ENCODE results near the gene RASAL2. TPM values are rescaled to one million over a fixed set of nuclear protein-coding genes. Genes with fewer than 3 reads are reported as not detected.
"Not testable (repeated sequence)": the region's sequence is repeated elsewhere in the genome, so short reads cannot be mapped to it uniquely, and the experiment has no call there.

Gene RASAL2
- polyA plus RNA-seq, 1 experiment = 21.4 TPM

- DNase-seq (ENCODE audit: low read depth, low spot score) = no peak
- H3K27me3 ChIP-seq (ENCODE audit: control insufficient read depth, insufficient read depth, low read length) = no peaks in the 10 kb centered on the region
- POLR2A ChIA-PET = no interaction called here
- no peaks in the 10 kb centered on the region for H3K9me3 ChIP-seq (ENCODE audit: control insufficient read depth, insufficient read depth, low read length)
- no peak overlapping the region for H3K4me3 ChIP-seq (ENCODE audit: low read depth, low read length)
- no peak for TF ChIP-seq CTCF (IDR thresholded peaks at IDR 0.05; ENCODE audit: low read depth, low read length)
- no peak overlapping the region for H3K27ac ChIP-seq (ENCODE audit: low read depth, low read length)
- CTCF ChIA-PET = interaction anchor here (1.7 kb wide), 1 partner anchor 157 kb away, joined by 6 read pairs; no protein-coding TSS in a partner anchor
Observed at GRCh38 chr1:178188306-178188705, 94.4 kb downstream of the RASAL2 start.

GRCh38 chr1:178189814-178190213 lies 95.9 kb downstream of the RASAL2 start:
- Histone ChIP-seq H3K27me3 (ENCODE audit: control insufficient read depth, insufficient read depth, low read length) (no peaks in the 10 kb centered on the region), H3K4me3 (ENCODE audit: low read depth, low read length) (no peak overlapping the region), H3K9me3 (ENCODE audit: control insufficient read depth, insufficient read depth, low read length) (no peaks in the 10 kb centered on the region), H3K27ac (ENCODE audit: low read depth, low read length) (no peak overlapping the region)
- no peak for DNase-seq (ENCODE audit: low read depth, low spot score)
- POLR2A ChIA-PET = no interaction called here
- peak; percentile 42 for TF ChIP-seq CTCF (IDR thresholded peaks at IDR 0.05; ENCODE audit: low read depth, low read length)
- CTCF ChIA-PET = interaction anchor here (2.7 kb wide), 1 partner anchor 158 kb away, joined by 11 read pairs; no protein-coding TSS in a partner anchor

- ChIA-PET CTCF (interaction anchor here (0.6 to 2.7 kb wide), 2 partner anchors 83 to 159 kb away, joined by 3 to 11 read pairs; no protein-coding TSS in a partner anchor), POLR2A (no interaction called here)
- no peak for TF ChIP-seq CTCF (IDR thresholded peaks at IDR 0.05; ENCODE audit: low read depth, low read length)
- DNase-seq (ENCODE audit: low read depth, low spot score) = no peak
- H3K9me3 ChIP-seq (ENCODE audit: control insufficient read depth, insufficient read depth, low read length) = no peaks in the 10 kb centered on the region
- H3K27me3 ChIP-seq (ENCODE audit: control insufficient read depth, insufficient read depth, low read length) = no peaks in the 10 kb centered on the region
- H3K27ac ChIP-seq (ENCODE audit: low read depth, low read length) = no peak overlapping the region
- H3K4me3 ChIP-seq (ENCODE audit: low read depth, low read length) = no peak overlapping the region
Observed at GRCh38 chr1:178190881-178191280, 97.0 kb downstream of the RASAL2 start.

- H3K27ac ChIP-seq (ENCODE audit: low read depth, low read length) = no peak overlapping the region
Observed at GRCh38 chr1:178192686-178193085, 98.8 kb downstream of the RASAL2 start.

GRCh38 chr1:178196631-178197030 lies 102.7 kb downstream of the RASAL2 start:
- Histone ChIP-seq H3K27ac (ENCODE audit: low read depth, low read length) (no peak overlapping the region), H3K27me3 (ENCODE audit: control insufficient read depth, insufficient read depth, low read length) (no peaks in the 10 kb centered on the region), H3K9me3 (ENCODE audit: control insufficient read depth, insufficient read depth, low read length) (peaks cover 8% of the 10 kb centered on the region), H3K4me3 (ENCODE audit: low read depth, low read length) (no peak overlapping the region)
- ChIA-PET POLR2A (no interaction called here), CTCF (interaction anchor here (0.9 kb wide), 1 partner anchor 165 kb away, joined by 3 read pairs; no protein-coding TSS in a partner anchor)
- DNase-seq (ENCODE audit: low read depth, low spot score) = no peak
- TF ChIP-seq CTCF (IDR thresholded peaks at IDR 0.05; ENCODE audit: low read depth, low read length) = no peak

More at GRCh38 chr1:178192686-178193085, 98.8 kb downstream of the RASAL2 start:
- Histone ChIP-seq H3K4me3 (ENCODE audit: low read depth, low read length) (no peak overlapping the region), H3K27me3 (ENCODE audit: control insufficient read depth, insufficient read depth, low read length) (no peaks in the 10 kb centered on the region), H3K9me3 (ENCODE audit: control insufficient read depth, insufficient read depth, low read length) (no peaks in the 10 kb centered on the region)
- TF ChIP-seq CTCF (IDR thresholded peaks at IDR 0.05; ENCODE audit: low read depth, low read length) = no peak
- ChIA-PET CTCF (interaction anchor here (0.8 kb wide), 1 partner anchor 90 kb away, joined by 3 read pairs; no protein-coding TSS in a partner anchor), POLR2A (no interaction called here)
- peak; percentile 13 for DNase-seq (ENCODE audit: low read depth, low spot score)

GRCh38 chr1:178202095-178202494 lies 108.2 kb downstream of the RASAL2 start:
- CTCF ChIA-PET; H3K27me3 ChIP-seq (ENCODE audit: control insufficient read depth, insufficient read depth, low read length); POLR2A ChIA-PET; H3K9me3 ChIP-seq (ENCODE audit: control insufficient read depth, insufficient read depth, low read length); DNase-seq (ENCODE audit: low read depth, low spot score); H3K27ac ChIP-seq (ENCODE audit: low read depth, low read length); H3K4me3 ChIP-seq (ENCODE audit: low read depth, low read length): not testable (repeated sequence)

- H3K4me3 ChIP-seq (ENCODE audit: low read depth, low read length); POLR2A ChIA-PET; H3K27ac ChIP-seq (ENCODE audit: low read depth, low read length); CTCF ChIA-PET; H3K9me3 ChIP-seq (ENCODE audit: control insufficient read depth, insufficient read depth, low read length); DNase-seq (ENCODE audit: low read depth, low spot score); H3K27me3 ChIP-seq (ENCODE audit: control insufficient read depth, insufficient read depth, low read length): not testable (repeated sequence)
Observed at GRCh38 chr1:178202546-178202945, 108.6 kb downstream of the RASAL2 start.

- H3K4me3 ChIP-seq (ENCODE audit: low read depth, low read length); CTCF ChIA-PET; DNase-seq (ENCODE audit: low read depth, low spot score); H3K27ac ChIP-seq (ENCODE audit: low read depth, low read length); H3K27me3 ChIP-seq (ENCODE audit: control insufficient read depth, insufficient read depth, low read length); POLR2A ChIA-PET; H3K9me3 ChIP-seq (ENCODE audit: control insufficient read depth, insufficient read depth, low read length): not testable (repeated sequence)
Observed at GRCh38 chr1:178208269-178208856, 114.5 kb downstream of the RASAL2 start.

Data from AG04450 (cell line).